GM21723 (cell line): Measurements from ENCODE around the gene MRPS6.
A peak's percentile ranks its signal among the peaks of the same experiment; 100 is the strongest.

Source experiments
- ATAC-seq: cut with Tn5 transposase; IDR thresholded peaks from one replicate; pipeline ENCODE4 v1.9.1; 2021; ENCODE audit warnings: mild to moderate bottlenecking, moderate library complexity; ENCODE audit not compliant: unreplicated experiment

The MRPS6 gene

GRCh38 chr21:34065027-34065426 is 8.4 kb upstream of the MRPS6 start:
- ATAC-seq, result no peak

- no peak for ATAC-seq
Observed at GRCh38 chr21:34071683-34072082, 1.7 kb upstream of the MRPS6 start.

GRCh38 chr21:34072145-34073031 is 990 bp upstream of the MRPS6 start:
- ATAC-seq, result peak; percentile 8

GRCh38 chr21:34073749-34074282 is 438 bp downstream of the MRPS6 start:
- ATAC-seq, result peak; percentile 51

- ATAC-seq, result no peak
Observed at GRCh38 chr21:34074283-34075090, 1.1 kb downstream of the MRPS6 start.

- ATAC-seq, result no peak
Observed at GRCh38 chr21:34075091-34075425, 1.7 kb downstream of the MRPS6 start.

- no peak for ATAC-seq
Observed at GRCh38 chr21:34075760-34076660, 2.6 kb downstream of the MRPS6 start.

- ATAC-seq, result no peak
Observed at GRCh38 chr21:34076835-34077234, 3.5 kb downstream of the MRPS6 start.

- ATAC-seq, result no peak
Observed at GRCh38 chr21:34077888-34078287, 4.5 kb downstream of the MRPS6 start.

- no peak for ATAC-seq
Observed at GRCh38 chr21:34078915-34079314, 5.5 kb downstream of the MRPS6 start.

- ATAC-seq, result no peak
Observed at GRCh38 chr21:34080710-34081109, 7.3 kb downstream of the MRPS6 start.

GRCh38 chr21:34082769-34083168 is 9.4 kb downstream of the MRPS6 start:
- ATAC-seq, result no peak

- ATAC-seq, result no peak
Observed at GRCh38 chr21:34083357-34083756, 10.0 kb downstream of the MRPS6 start.

- no peak for ATAC-seq
Observed at GRCh38 chr21:34085129-34085528, 11.8 kb downstream of the MRPS6 start.

- ATAC-seq, result no peak
Observed at GRCh38 chr21:34086887-34087306, 13.5 kb downstream of the MRPS6 start.

- no peak for ATAC-seq
Observed at GRCh38 chr21:34088752-34089151, 15.4 kb downstream of the MRPS6 start.

- no peak for ATAC-seq
Observed at GRCh38 chr21:34091032-34091431, 17.7 kb downstream of the MRPS6 start.

- ATAC-seq, result no peak
Observed at GRCh38 chr21:34091607-34092006, 18.2 kb downstream of the MRPS6 start.

- ATAC-seq, result no peak
Observed at GRCh38 chr21:34092262-34092921, 19.0 kb downstream of the MRPS6 start.

GRCh38 chr21:34093083-34093482 is 19.7 kb downstream of the MRPS6 start:
- ATAC-seq, result no peak
